HepG2 (cell line): ENCODE results near the gene FLRT2. TPM values are rescaled to one million over a fixed set of nuclear protein-coding genes. Genes with fewer than 3 reads are reported as not detected.

Experiments
- ATAC-seq: fragments of 200-7000 bp; cut with Tn5 transposase; 3 replicates; pipeline ENCODE4 v1.9.1; 2020; ENCODE audit warnings: mild to moderate bottlenecking, moderate library complexity
- BruUV-seq: library from RNA; stranded (reverse); fragments of 400-500 nt; replicated peaks from 2 replicates; lab custom pipeline; 2021; lab: Mats Ljungman, UMichigan
- CTCF ChIA-PET: fragments of 300-600 bp; formaldehyde crosslinking; extraction: SDS; loops from one replicate; lab custom pipeline; 2021; ENCODE audit warnings: low total read pairs, inconsistent platforms, low intra/inter-chr PET ratio; lab: Yijun Ruan, JAX
- POLR2A ChIA-PET: fragments of 350-600 bp; sonication (Branson Sonifier 250); formaldehyde crosslinking; loops from one replicate; lab custom pipeline; 2020; ENCODE audit warnings: antibody characterized with exemption, inconsistent platforms; lab: Yijun Ruan, JAX
- DNase-seq: peaks from one replicate; pipeline ENCODE4 v3.0.0-alpha.2; 2015; ENCODE audit warnings: low spot score
- FAIRE-seq: peaks from 3 replicates; lab custom pipeline; 2011; peaks lifted over from hg19 to GRCh38; lab: Jason Lieb, UNC
- H2AFZ ChIP-seq: one replicate; pipeline ENCODE4 v1.6.1; 2011; ENCODE audit warnings: low read length, inconsistent platforms
- H3K27ac ChIP-seq: fragments of 300-600 bp; 3 replicates; pipeline ENCODE4 v1.8.0; 2011; ENCODE audit warnings: mixed run types, mild to moderate bottlenecking, mixed read lengths, low read length, inconsistent platforms; ENCODE audit not compliant: insufficient read depth; ENCODE audit errors: extremely low read length
- H3K27me3 ChIP-seq, 2 experiments: fragments of 200-600 bp in 1 of 2; 2 replicates in 1 of 2; 3 replicates in 1 of 2; pipeline versions ENCODE4 v1.6.0 to v1.8.0; 2011; ENCODE audit warnings: low read length in 2 of 2, mild to moderate bottlenecking in 2 of 2, moderate library complexity in 2 of 2, inconsistent platforms in 1 of 2; ENCODE audit not compliant: insufficient read depth in 2 of 2, control insufficient read depth in 1 of 2
- H3K36me3 ChIP-seq, 2 experiments: fragments of 200-600 bp in 1 of 2; replicated peaks in 1 of 2; 2 replicates in 1 of 2; 3 replicates in 1 of 2; pipeline versions ENCODE4 v1.5.1 to v1.8.0; 2011; ENCODE audit warnings: low read length in 2 of 2, inconsistent platforms in 1 of 2; ENCODE audit not compliant: insufficient read depth in 2 of 2, control insufficient read depth in 1 of 2
- H3K4me1 ChIP-seq: 2 replicates; pipeline ENCODE4 v1.5.1; 2012; ENCODE audit warnings: low read length, inconsistent platforms; ENCODE audit not compliant: insufficient read depth
- H3K4me2 ChIP-seq: 2 replicates; pipeline ENCODE4 v1.6.0; 2011; ENCODE audit warnings: low read depth, low read length, inconsistent platforms
- H3K4me3 ChIP-seq, 3 experiments: fragments of 200-600 bp in 1 of 3; sonication (generic), shearing (Covaris generic) in 1 of 3; replicated peaks in 1 of 3; 2 replicates each; pipeline ENCODE4 v1.5.1; 2011 to 2016; ENCODE audit warnings: low read length in 3 of 3, inconsistent platforms in 2 of 3, low read depth in 2 of 3, mild to moderate bottlenecking in 2 of 3, control low read depth in 1 of 3, mixed read lengths in 1 of 3; ENCODE audit not compliant: insufficient read depth in 1 of 3
- H3K79me2 ChIP-seq: one replicate; pipeline ENCODE4 v1.6.1; 2011; ENCODE audit warnings: low read length, inconsistent platforms; ENCODE audit not compliant: insufficient read depth
- H3K9ac ChIP-seq: 2 replicates; pipeline ENCODE4 v1.6.0; 2011; ENCODE audit warnings: mild to moderate bottlenecking, low read depth, low read length, inconsistent platforms; ENCODE audit not compliant: insufficient read depth
- H3K9me3 ChIP-seq: 2 replicates; pipeline ENCODE4 v1.5.1; 2012; ENCODE audit warnings: mild to moderate bottlenecking, low read length
- H4K20me1 ChIP-seq: 2 replicates; pipeline ENCODE4 v1.6.0; 2011; ENCODE audit warnings: inconsistent platforms, mild to moderate bottlenecking, low read length, moderate library complexity; ENCODE audit not compliant: insufficient read depth
- FOXA1 ChIP-seq, 2 experiments: fragments of 450-650 bp in 1 of 2; sonication (generic) in 1 of 2; formaldehyde crosslinking in 1 of 2; IDR thresholded peaks; 2 replicates each; pipeline versions ENCODE4 v1.4.0 to v1.6.1; 2016 to 2020; ENCODE audit warnings: missing genetic modification reagents in 1 of 2
- HOMEZ ChIP-seq: IDR thresholded peaks from 2 replicates; pipeline ENCODE4 v1.6.1; 2016; ENCODE audit warnings: low read depth
- ISL2 ChIP-seq: sonication (generic); formaldehyde crosslinking; IDR thresholded peaks from 2 replicates; pipeline ENCODE4 v1.5.0; 2020; ENCODE audit warnings: missing genetic modification reagents
- JUNB ChIP-seq: sonication (generic); formaldehyde crosslinking; IDR thresholded peaks from 2 replicates; pipeline ENCODE4 v1.8.0; 2022; ENCODE audit warnings: missing genetic modification reagents, mild to moderate bottlenecking, borderline replicate concordance
- MTA3 ChIP-seq: sonication (generic); formaldehyde crosslinking; IDR thresholded peaks from 2 replicates; pipeline ENCODE4 v1.4.0; 2020; ENCODE audit warnings: missing genetic modification reagents
- PHF5A ChIP-seq: IDR thresholded peaks from one replicate; pipeline ENCODE4 v1.6.1; 2018; ENCODE audit warnings: low read depth, missing genetic modification reagents; ENCODE audit not compliant: unreplicated experiment
- RAD51 ChIP-seq: fragments of 450-650 bp; IDR thresholded peaks from 2 replicates; pipeline ENCODE4 v1.6.1; 2016; ENCODE audit warnings: borderline replicate concordance
- RBFOX2 ChIP-seq: fragments of 200-400 bp; formaldehyde crosslinking; IDR thresholded peaks from 2 replicates; pipeline ENCODE4 v1.6.1; 2017; ENCODE audit warnings: low read depth, mild to moderate bottlenecking, low read length
- ZNF282 ChIP-seq: fragments of 450-650 bp; IDR thresholded peaks from 2 replicates; pipeline ENCODE4 v1.6.1; 2018; ENCODE audit not compliant: partially characterized antibody
- ZNF562 ChIP-seq: sonication (generic); formaldehyde crosslinking; IDR thresholded peaks from 2 replicates; pipeline ENCODE4 v1.8.0; 2022; ENCODE audit warnings: missing genetic modification reagents, borderline replicate concordance
- ZNF691 ChIP-seq: sonication (generic); formaldehyde crosslinking; IDR thresholded peaks from 2 replicates; pipeline ENCODE4 v1.4.0; 2020; ENCODE audit warnings: missing genetic modification reagents, low read depth, mild to moderate bottlenecking, borderline replicate concordance
- ZNF703 ChIP-seq: sonication (generic); formaldehyde crosslinking; IDR thresholded peaks from 2 replicates; pipeline ENCODE4 v1.5.1; 2020; ENCODE audit warnings: missing genetic modification reagents, mild to moderate bottlenecking, moderate library complexity, borderline replicate concordance
- ZNF737 ChIP-seq: sonication (generic); formaldehyde crosslinking; IDR thresholded peaks from 2 replicates; pipeline ENCODE4 v1.5.0; 2020; ENCODE audit warnings: missing genetic modification reagents, mild to moderate bottlenecking, borderline replicate concordance
- ZNF879 ChIP-seq: sonication (generic); formaldehyde crosslinking; IDR thresholded peaks from 2 replicates; pipeline ENCODE4 v1.8.1; 2023; ENCODE audit warnings: missing genetic modification reagents
- ZSCAN31 ChIP-seq: sonication (generic); formaldehyde crosslinking; IDR thresholded peaks from 2 replicates; pipeline ENCODE4 v1.5.0; 2020; ENCODE audit warnings: low read depth, mild to moderate bottlenecking, missing genetic modification reagents
- WGBS: methylation state at CpG from one replicate; pipeline ENCODE4 v1.1.6; 2017; ENCODE audit warnings: low lambda C conversion rate; 5-methylcytosine and 5-hydroxymethylcytosine counted together
- in situ Hi-C: cut with HindIII; loops from 2 replicates; pipeline ENCODE4 v1.10.0; 2017; ENCODE audit warnings: low pct_unique_long_range_greater_than_20kb; ENCODE audit not compliant: extremely low pct_ligation_motif_present
- intact Hi-C: fragments of 100-400 bp; cut with micrococcal nuclease; formaldehyde crosslinking; loops from one replicate; pipeline ENCODE4 v1.10.0; 2022; ENCODE audit not compliant: unreplicated experiment
- polyA plus RNA-seq, 8 experiments: library from polyadenylated mRNA; depleted of rRNA in 3 of 8; stranded (reverse) in 7 of 8; unstranded in 1 of 8; fragments of >200 nt; fragmentation: Illumina TruSeq in 4 of 8; extraction: Trizol in 4 of 8; gene quantifications; 2 replicates each; pipeline versions ENCODE4 v1.2.1 to v1.2.3, GENCODE V29; 2011 to 2016; ENCODE audit warnings: low read depth in 4 of 8, missing spikeins in 1 of 8, mixed read lengths in 1 of 8; ENCODE audit not compliant: insufficient read depth in 1 of 8
- total RNA-seq, 5 experiments: library from RNA; depleted of rRNA; stranded (reverse); fragments of >200 nt; fragmentation: Illumina TruSeq; extraction: Trizol; gene quantifications; 2 replicates each; pipeline ENCODE4 v1.2.3, GENCODE V29; 2016; ENCODE audit warnings: low read depth in 1 of 5

Gene FLRT2
- total and polyA plus RNA-seq, 2 of the 13 experiments (the other 11 are each of a cell fraction or from before 2014, with no cell fraction given): not detected

GRCh38 chr14:85538636-85539035, 8.7 kb downstream of the FLRT2 start:
- intact Hi-C loops (no loop called here), in situ Hi-C loops (no loop called here)
- no peak overlapping the region for H3K27ac ChIP-seq
- no peak for DNase-seq
- peaks cover 0 to 6% of the 10 kb centered on the region in 2 experiments; a peak in 3 of 5 replicates for H3K27me3 ChIP-seq
- no peak overlapping the region for H3K9ac ChIP-seq
- no peaks in the 10 kb centered on the region for H3K36me3 ChIP-seq
- WGBS: 7% methylated on average over 2 of the region's 2 CpGs
- CTCF ChIA-PET: no interaction called here
- no peak for FAIRE-seq
- H4K20me1 ChIP-seq: no peaks in the 10 kb centered on the region
- no peak overlapping the region for H2AFZ ChIP-seq
- no peak overlapping the region for H3K4me3 ChIP-seq
- no peak overlapping the region for H3K4me2 ChIP-seq
- no peak for ATAC-seq
- H3K9me3 ChIP-seq: peaks cover 2% of the 10 kb centered on the region; the same call in 1 of the 2 replicates
- BruUV-seq: no TSS peak
- H3K4me1 ChIP-seq: no peaks in the 10 kb centered on the region
- TF ChIP-seq FOXA1 (IDR thresholded peaks at IDR 0.05): no peak
- TF ChIP-seq FOXA1 (CRISPR knock-in tag; IDR thresholded peaks at IDR 0.05): no peak
- no peak for TF ChIP-seq ZSCAN31 (CRISPR knock-in tag)
- TF ChIP-seq ISL2 (CRISPR knock-in tag): no peak
- no peak for TF ChIP-seq ZNF691 (CRISPR knock-in tag)
- no peak for TF ChIP-seq ZNF737 (CRISPR knock-in tag)
- TF ChIP-seq, all 625 proteins: peak for 0
- H3K79me2 ChIP-seq: no peaks in the 10 kb centered on the region
- POLR2A ChIA-PET: no interaction called here

- Histone ChIP-seq H2AFZ (no peak overlapping the region), H3K9me3 (peaks cover 7% of the 10 kb centered on the region; the same call in 1 of the 2 replicates)
- no TSS peak for BruUV-seq
- no peak for FAIRE-seq
- WGBS: 87% methylated on average over 2 of the region's 2 CpGs
- intact Hi-C loops: no loop called here
- TF ChIP-seq RBFOX2 (no peak), RAD51 (no peak), HOMEZ (CRISPR knock-in tag) (no peak), ZNF282 (no peak), ZNF703 (CRISPR knock-in tag) (no peak), ZNF562 (no peak), MTA3 (CRISPR knock-in tag) (no peak), ZNF879 (CRISPR knock-in tag) (no peak), PHF5A (CRISPR knock-in tag) (no peak), ZSCAN31 (CRISPR knock-in tag) (no peak), JUNB (CRISPR knock-in tag) (no peak)
- TF ChIP-seq, all 625 proteins: peak for 0
- no peak overlapping the region for H3K9ac ChIP-seq
- no peaks in the 10 kb centered on the region for H3K36me3 ChIP-seq
- CTCF ChIA-PET: no interaction called here
- DNase-seq: no peak
- H3K79me2 ChIP-seq: no peaks in the 10 kb centered on the region
- H3K27me3 ChIP-seq: no peaks in the 10 kb centered on the region; a peak in 1 of 5 replicates
- ATAC-seq: no peak
- no peak overlapping the region for H3K4me3 ChIP-seq
- H3K4me1 ChIP-seq: no peaks in the 10 kb centered on the region
- in situ Hi-C loops: no loop called here
- no peak overlapping the region for H3K4me2 ChIP-seq
- H3K27ac ChIP-seq: no peak overlapping the region
- POLR2A ChIA-PET: no interaction called here
- no peaks in the 10 kb centered on the region for H4K20me1 ChIP-seq
Measured at GRCh38 chr14:85539510-85539909, 9.6 kb downstream of the FLRT2 start.
